HG03097 (cell line): ENCODE results near the gene MEGF11.

ENCODE experiments used
- ATAC-seq: cut with Tn5 transposase; IDR thresholded peaks from one replicate; pipeline ENCODE4 v1.9.1; 2021; ENCODE audit not compliant: unreplicated experiment, low FRiP score

The MEGF11 gene

DNA sequence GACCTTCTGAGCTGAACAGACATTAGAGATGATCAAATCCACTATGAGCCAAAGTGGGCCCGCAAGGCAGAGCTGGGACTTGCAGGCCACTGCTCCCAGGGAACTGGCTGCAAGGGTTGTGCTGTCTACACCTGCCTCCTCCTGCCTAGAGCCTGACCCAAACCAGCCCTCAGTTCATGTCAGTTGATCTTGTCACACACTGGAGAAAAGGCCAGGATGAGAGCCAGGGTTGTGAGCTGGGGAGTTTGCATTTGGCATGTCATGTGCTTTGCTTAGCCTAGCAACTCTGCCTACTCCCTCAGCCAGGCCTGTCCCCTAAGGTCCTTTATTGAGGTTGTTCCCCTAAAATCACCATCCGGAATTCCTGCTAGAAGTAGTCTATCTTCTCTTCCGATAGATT lies 316.5 kb downstream of the MEGF11 start:
- ATAC-seq, result no peak

DNA sequence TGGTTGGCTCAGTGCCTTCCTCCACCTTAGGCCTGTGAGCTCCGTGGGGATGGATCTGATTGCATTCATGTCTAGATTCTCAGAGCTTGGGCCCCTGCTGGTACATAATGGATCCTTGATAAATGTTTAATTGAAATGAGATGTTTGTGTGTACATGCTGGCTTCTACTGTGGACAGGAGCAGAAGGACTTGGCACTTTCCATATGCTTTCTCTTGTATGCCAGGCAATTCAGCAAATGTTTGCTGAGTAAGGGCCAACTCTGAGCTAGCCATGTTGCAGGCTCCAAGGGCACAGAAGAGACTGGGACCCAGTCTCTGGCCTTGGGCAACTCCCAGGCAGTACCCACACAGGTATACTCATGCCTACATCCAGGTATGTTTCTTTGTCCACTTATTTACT lies 317.3 kb downstream of the MEGF11 start:
- ATAC-seq, result no peak

DNA sequence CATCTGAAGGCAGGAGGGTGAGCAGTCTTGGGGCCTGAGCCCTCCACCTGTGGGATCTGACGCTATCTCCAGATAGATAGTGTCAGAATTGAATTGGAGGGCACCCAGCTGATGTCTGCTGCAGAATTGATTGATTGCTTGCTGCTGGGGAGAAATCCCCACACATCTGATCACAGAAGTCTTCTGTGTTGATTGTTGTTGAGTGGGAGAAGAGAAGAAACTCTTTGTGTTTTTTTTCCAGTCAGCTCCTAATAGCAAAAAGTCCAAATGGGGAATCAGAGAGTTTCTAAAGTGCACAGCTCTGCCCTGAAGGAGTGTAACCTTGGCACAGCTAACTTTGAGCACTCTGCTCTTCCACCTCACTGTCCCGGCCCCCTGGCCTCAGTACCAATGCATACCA lies 318.2 kb downstream of the MEGF11 start:
- ATAC-seq, result no peak

DNA sequence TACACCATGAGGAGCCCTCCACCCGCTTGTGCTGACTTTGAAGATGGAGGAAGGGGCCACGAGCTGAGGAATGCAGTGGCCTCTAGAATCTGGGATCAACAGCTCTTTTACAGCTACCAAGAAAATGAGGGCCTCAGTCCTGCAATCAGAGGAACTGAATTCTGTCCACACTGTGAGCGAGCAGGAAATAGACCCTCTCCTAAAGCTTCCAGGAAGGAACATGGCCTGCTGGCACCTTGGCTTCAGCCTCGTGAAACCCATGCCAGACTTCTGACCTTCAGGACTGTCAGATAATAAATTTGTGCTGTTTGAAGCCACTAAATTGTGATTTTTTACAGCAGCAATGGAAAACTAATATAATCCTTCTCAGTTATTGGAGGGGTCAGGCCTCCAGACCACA lies 322.3 kb downstream of the MEGF11 start:
- no peak for ATAC-seq

DNA sequence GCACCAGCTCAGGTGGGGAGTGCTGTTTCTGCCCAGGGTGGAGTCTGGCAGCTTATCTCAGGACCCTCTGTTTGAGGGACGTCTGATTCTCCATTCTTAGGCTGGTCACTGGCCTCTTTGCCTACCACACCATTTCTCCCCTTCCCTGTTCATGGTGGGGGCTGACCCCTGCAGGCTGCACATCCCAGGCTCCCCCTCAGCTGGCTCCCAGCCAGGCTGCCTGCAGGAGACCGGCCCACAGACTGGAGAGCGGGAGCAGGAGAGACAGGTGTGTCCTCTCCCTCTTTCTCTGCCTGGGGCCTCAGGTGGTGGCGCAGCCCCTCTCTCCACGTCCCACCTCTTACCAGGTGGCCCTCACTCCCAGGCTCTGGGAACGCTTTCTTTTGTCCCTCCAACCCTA lies 323.4 kb downstream of the MEGF11 start:
- no peak for ATAC-seq

DNA sequence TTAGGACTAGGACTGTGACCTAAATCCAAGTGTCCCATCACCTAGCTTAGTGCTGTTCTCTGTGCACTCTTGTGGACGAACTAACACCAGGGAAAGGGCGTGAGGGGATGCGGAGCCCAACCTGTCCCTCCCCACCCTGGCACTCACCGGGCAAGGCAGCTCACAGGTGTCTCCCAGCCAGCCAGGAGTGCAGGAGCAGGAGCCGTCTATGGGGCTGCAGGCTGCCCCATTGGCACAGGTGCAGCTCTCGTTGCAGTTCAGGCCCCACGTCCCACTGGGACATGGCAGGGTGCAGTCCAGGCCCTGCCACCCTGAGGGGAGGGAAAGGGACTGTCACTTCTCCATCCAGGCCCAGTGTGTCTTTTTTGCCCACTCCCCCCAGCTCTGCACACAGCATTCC lies 324.0 kb downstream of the MEGF11 start:
- no peak for ATAC-seq

DNA sequence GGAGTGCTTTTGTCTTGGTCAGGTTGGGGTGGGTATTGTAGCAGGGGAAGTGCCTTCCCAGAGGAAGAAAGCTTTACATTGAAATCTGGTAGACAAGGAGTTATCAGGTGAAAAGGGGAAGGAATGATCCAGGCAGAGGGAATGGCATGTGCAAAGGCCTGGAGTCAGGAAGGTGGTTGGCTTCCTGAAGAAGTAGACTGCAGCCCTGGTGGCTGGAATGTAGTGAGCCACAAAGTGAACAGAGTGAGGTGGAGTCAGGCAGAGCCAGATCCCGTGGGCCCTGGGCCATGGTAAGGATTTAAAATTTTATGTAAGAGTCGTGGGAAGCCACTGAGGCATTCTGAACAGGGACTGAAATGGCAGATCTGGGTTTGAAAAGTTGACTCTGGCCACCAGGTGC lies 326.0 kb downstream of the MEGF11 start:
- no peak for ATAC-seq

DNA sequence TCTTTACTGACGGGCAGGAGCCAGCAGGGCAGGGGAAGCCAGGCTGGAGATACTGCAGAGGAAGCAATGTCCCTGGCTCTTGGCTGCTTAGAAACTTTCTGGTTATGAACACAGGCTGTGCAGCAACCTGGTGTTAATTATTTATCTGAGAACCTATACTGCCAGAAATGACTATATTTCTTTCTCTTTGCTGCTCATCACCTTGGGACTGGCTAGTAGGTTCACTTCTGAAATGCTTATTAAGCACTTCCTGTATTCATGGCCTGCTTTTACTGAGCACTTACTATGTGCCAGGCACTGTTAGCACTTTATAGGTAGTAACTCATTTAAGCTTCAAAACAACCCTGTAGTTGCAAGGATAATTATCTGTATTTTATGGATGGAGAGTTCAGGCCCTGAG lies 326.7 kb downstream of the MEGF11 start:
- ATAC-seq, result peak; percentile 56

DNA sequence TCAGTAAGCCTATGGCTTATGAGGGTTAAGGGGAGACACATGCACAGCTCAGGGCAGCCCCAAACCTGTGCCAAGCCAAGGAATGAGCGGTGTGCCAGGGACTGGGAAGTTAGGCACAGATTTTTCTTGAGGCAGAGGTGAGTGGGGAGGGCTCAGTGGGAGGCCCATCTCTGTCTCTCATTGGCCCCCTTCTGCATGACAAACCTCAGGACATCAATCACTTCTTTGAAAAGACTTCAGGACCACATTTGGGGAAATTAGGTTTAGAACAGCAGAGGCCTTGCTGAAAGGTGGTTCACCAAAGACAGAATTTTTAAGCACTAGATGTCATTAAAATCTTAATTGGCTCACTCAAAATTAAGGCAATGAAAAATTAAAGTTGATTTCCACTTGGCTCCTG lies 327.1 kb downstream of the MEGF11 start:
- ATAC-seq, result no peak

DNA sequence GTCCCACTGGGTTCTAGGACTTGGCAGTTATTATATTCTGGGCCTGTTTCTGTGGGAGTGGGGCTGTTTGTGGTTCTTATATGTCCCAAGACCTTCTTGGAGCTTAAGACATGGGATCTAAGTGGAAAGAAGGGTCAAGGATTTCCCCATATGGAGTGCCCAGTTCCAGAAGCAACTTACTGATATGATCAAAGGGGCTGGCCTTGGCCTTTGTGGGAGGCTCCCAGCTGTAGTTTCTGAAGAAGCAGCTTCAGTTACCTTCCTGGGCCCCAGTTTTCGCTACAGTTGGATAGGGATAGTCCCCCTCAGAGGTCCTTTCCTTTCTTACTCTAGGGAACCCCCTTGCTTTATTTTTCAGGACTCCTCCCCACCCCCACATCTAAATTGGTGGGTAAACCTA lies 328.2 kb downstream of the MEGF11 start:
- ATAC-seq, result no peak

DNA sequence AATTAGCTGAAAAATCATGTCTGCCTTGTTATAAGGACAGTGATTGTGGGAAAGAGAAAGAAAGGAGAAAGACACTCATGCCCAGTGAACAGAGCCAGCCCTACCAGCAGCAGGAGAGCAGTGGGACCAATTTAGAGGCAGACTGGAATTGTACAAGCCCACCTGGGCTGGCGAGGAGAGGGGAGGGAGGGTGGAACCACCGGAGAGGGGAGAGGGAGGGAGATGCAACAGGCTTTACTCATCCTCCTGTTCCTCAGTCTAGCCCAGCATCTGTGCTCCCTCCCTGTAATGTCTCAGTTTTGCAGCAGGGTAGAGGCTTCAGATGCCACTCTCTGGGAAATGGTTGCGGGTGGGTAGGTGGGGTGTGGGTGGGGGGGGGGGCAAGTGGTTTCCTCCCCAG lies 329.5 kb downstream of the MEGF11 start:
- no peak for ATAC-seq

DNA sequence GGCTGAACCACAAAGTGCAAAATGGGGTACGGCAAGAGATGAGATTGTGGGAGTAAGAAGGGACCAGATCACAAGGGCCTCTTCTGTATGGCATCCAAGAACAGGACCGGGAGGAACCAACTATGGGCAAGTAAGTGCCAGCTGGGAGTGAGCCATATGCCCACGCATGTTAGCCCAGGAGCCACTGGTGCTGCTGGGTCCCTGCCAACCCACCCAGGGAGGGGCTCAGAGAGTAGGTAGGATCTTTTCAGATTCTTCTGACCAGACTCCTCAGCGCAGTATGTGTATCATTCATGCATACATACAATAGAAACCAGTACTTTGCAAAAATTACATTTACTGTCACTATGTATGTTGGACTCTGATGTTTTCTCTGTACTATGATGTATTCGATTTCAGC lies 330.3 kb downstream of the MEGF11 start:
- ATAC-seq, result no peak

DNA sequence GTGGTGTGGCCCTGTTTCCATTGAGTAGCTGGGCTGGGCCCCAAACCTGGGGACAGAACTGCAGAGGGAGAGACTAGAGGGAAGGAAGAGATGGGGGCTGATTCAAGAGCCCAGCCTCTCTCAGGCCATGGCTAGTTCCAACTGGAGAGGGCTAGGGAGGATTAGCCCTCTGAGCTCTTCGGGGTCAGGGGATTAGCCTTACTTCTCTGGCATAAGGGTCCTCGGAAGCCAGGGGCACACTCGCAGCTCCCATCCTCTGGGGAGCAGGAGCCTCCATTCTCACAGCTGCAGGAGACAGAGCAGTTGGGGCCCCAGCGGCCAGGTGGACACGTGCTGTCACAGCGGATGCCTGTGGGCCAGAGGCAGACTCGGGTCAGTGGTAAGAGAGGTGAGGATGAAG lies 330.9 kb downstream of the MEGF11 start:
- no peak for ATAC-seq

DNA sequence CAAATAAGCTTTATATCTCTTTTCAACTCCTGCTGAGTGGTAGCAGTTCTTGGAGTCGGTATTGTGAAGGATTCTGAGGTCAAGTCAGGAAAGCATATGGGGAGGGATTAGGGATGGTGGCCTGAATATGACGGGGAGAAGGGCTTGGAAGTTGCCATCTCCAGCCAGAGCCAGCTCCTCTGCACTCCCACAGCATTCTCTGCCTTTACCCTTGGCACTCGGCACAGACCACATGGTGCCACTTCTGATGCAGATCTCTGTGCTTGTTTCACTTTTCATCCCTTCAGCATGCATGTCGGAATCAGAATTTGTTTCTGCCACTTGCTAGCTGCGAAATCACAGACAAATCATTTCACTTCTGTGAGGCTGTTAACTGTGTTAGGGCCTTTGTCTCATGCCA lies 331.8 kb downstream of the MEGF11 start:
- ATAC-seq, result no peak

DNA sequence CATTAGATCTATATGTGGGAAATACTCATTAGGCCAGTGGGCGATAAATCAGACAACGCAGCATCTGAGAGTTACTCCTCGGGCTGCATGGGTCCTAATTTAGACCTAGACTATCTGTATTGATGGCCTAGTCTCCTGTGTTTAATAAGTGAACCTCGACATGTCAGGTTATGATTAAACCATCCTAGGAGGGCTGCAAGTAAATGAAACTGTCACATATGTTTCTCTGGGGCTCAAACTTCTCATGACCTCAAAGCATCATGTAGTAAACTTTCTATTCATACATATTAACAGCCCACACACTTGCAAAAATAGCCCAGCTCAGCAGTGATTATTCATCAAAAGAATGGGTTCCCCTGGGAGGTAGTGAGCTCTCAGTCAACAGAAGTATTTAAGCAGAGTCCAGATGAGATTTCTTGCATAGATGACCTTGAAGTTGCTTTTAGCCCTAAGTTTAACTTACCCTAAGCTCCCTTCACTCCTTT lies 332.7 kb downstream of the MEGF11 start:
- peak; percentile 28 for ATAC-seq

DNA sequence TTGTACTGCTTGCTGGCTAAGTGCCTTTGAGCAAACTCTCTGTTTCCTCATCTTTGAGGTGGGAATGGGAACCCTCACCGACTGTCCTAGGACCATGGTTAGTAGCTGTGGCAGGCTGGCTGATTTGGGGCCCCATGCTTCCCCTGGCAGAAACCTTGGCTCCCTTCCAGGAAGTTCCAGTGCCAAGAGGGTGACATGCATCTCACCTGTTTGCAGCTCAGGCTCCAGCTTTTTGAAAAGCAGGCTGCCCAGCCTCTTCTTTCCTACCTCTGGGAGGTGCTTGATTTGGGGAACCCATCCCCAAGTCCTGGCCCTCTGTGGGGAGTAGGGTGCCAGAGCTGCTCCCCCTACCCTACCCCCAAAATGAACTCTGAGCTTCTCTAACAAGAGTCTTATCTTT lies 333.4 kb downstream of the MEGF11 start:
- no peak for ATAC-seq

DNA sequence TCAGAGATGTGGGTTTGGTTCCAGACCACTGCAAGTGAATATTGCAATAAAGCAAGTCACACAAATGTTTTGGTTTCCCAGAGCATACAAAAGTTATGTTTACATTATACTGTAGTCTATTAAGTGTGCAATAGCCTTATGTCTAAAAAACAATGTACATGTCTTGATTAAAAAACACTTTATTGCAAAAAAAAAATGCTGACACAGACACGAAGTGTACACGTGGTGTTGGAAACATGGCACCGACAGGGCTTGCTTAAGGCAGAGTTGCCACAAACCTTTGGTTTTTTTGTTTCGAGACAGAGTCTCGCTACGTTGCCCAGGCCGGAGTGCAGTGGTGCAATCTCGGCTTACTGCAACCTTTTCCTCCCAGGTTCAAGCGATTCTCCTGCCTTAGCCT lies 334.2 kb downstream of the MEGF11 start:
- ATAC-seq, result no peak

DNA sequence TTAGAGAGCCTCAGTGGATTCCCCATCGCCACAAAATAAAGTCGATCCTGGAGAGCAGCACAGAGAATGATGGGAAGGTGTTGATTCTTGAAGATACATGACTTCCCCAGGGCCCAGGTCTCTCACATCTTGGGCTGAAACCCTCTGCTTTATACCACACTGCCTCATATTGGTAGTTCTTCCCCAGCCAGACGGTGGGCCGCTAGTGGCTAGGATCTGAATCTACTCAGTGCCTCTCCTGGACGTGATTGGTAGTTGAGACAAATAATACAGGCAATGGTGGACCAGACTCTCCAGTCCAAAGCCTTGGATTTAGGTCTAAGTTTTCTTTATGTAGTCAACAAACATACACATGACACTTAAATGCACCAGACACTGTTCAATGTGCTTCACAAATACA lies 334.6 kb downstream of the MEGF11 start:
- ATAC-seq, result no peak

DNA sequence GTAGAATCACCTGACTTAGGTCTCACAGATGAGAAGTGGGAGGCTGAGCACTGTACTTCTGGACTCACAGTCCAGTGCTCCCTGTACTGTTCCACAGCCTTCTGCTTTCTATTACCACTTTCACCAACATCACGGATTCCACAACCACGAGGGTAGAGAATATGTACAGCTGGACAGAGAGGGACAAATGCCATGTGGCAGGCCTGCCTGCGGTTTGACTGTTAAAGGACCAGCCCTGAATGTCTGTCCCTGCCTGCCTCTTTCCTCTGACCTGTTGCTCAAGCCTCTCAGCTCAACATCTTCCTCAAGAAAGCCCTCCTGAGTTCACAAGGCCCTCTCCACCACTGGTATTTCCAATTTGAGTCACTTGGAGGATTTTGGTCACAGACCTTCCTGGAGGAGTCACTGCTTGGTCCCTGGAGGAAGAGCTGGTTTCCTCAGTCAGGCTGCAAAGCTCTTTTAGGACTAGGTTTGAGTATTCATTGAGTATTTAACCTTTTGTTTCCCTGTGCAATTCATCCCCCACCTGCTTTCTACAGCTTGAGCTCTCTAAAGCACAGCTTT lies 335.1 kb downstream of the MEGF11 start:
- no peak for ATAC-seq

DNA sequence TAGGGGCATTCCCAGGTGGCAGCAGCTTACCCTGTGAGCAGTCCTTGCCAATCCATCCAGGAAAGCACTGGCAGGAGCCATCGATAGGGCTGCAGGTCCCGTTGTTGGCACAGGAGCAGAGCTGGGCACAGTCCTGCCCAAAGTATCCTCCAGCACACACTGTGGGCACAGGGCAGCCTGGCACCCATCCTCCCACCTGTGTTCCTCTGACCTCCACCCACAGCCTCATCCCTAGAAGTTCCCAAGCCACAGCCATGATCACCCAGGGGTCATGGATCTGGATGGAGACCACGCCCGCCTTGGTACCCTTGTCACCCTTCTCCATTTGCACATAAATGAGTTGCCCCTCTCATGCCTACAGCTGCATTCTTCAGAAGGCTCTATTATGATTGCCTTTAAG lies 335.6 kb downstream of the MEGF11 start:
- ATAC-seq, result no peak

DNA sequence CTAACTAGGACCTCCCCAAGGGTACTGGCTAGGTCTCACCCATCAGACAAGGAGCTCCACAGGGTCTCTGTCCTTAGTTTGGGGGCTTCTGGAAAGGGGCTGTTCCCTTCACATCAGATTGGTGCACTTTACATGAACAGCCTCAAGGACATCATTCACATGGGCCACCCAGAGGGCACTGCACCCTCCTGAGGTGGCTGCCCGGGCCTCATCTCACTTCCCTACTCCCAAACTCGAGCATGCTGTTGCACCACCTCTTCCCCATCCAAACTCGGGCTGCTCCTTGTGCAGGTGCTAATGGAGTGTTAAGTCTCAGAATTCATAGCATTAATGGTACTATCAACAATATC lies 336.2 kb downstream of the MEGF11 start:
- ATAC-seq, result no peak

DNA sequence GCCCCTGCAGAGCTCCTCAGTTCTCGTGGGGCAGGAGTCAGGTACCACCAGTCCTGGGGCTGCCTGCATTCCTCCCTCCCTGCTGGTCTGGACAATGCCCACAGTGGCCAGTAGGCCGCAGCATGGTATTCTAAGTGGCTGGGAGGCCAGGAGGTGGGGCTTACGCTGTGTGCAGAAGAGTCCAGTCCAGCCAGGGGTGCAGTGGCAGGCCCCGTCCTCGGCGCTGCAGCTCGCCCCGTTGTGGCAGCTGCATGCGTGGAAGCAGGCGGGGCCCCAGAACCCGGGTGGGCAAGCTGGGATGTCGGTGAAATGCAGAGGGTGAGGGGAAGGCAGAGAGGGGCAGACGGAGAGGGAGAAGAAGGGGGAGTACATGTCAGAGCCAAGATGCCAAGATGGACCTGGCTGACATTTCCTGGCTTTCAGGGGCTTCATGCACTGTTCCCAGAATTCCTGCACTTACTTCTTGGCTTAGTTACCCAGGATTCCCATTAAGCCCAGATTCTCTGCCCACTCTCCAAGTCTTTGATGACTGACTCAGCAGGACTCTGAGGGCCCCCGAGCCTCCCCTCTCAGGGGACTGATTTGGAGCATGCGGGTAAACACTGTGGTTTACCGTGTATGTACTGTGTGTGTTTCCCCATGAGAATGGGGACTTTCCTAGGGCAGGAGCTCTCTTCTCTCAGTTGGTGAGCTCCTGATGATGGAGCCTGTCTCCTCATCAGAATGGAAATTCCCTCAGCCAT lies 336.7 kb downstream of the MEGF11 start:
- ATAC-seq, result peak; percentile 47
